Measurements from ENCODE around the gene PLOD2.
A peak's percentile ranks its signal among the peaks of the same experiment; 100 is the strongest.

PLOD2 gene

DNA sequence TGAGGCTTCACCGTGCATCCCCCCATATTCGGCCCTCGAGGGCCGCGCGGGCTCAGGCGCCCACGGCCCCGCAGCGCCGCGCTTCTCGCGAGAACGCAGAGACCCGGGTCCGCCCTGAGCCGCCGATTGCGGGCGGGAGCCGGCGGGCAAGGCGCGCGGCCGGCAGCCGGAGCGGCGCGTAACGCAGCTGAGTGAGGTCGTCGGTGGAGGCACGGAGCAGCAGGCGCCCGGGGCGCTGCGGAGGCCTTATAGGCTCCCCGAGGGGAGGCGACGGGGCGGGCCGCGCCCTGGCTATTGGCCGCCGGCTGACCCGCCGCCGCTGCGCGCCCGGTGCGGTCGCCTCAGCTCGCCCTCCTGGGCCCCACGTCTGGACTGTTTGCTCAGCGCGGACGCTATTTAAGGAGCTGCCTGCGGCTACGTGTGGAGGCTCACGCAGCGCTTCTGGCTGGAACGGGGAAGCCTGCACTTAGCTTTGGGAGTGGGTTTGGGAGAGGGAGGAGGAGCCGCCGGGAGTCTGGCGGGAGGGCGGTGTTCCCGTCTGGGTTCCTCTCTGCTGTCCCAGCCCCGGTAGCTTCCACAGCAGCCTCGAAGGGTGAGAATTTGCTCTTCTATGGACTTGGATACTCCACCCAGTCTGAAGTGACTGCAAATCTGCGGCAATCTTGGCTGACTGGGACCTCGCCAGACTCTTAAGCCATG lies at the start of gene PLOD2:
Gene PLOD2 (minus strand): TSS at position 221 of the 699 bp plus-strand sequence. CDS start 195 bp downstream, at position 26.
- DNase-seq: peak in 47 of 51 donors; percentile 31 to 86 (median 58)

DNA sequence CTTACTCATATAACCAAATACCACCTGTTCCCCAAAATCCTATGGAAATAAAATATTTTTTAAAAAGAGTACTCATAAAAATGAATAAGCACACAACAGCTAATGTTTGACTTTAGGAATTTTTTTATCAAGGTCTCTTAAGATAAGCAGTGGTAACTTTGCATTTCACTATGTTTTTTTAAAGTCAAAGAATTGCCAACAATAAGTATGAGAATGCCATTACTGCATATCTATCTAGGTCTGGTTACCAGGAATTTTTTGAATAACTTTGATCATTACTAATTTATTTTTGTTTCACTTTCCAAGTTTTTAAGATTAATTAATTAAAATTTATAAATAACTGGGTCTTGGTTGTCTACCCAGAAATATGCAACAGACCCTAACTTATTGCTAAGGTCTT lies 48.4 kb upstream of the PLOD2 start:
- no peak for DNase-seq

DNA sequence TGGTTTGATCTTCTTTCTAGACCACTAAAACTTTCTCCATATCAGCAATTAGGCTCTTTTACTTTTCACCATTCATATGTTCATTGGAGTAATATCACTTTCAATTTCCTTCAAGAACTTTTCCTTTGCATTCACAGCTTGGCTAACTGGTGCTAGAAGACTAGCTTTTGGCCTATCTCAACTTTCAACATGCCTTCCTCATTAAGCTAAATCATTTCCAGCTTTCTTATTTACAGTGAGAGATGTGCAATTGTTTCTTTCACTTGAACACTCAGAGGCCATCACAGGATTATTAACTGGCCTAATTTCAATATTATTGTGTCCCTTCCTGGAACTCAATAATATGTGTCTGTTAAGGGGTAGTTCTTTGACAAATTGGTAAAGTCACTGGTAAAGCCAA lies 42.8 kb upstream of the PLOD2 start:
- no peak for DNase-seq

DNA sequence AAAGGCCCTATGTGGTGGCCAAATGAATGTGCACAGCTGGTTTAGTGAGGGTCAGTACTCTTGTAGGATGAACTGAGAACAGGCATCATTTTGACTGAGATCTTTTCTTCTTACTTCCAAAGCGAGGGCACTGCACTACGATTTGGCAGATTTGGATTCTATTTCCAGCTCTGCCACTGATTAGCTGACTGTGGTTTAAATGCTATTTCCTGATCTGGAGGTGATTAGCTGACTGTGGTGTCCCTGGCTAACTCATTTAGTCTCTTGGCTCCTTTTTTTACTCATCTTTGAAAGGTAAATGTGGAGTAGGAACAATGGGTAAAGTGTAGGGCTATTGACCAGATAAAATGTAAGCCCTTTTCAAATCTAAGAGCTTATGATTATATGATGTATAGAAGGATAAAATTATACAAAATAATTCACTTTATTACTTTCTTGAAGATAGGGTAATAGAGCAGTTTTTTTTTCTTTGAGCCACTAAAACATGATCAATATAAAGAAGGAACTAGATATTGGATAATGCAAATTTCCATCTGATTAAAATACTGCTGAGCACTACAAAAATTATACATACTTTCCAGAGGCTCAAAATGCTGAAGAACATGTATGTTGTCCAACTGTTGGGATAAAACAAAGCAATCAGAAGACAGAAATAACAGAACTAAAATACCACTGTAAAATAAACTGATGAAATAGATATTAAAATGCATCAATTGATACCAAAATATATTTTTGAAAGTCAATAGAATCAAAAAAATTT lies 39.7 kb upstream of the PLOD2 start:
- no peak for DNase-seq

DNA sequence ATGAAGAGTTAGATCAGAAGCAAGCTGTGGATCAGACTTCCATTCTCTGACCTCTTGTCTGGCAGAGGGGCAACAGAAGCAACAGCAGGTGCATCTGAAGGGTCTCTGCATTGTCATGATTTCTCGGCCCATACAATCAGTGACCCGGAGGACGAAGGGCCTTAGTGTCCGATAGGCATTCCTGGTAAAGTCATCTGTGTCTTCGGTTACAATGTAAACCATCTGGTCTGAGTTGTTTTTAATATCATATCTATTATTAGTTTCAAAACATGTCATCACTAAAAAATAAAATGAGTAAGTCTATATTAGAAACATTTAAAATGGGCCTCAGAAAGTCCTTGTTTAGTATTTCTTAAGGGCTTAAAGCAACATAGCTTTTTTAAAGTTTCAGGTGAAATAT lies 38.8 kb upstream of the PLOD2 start:
- no peak for DNase-seq

DNA sequence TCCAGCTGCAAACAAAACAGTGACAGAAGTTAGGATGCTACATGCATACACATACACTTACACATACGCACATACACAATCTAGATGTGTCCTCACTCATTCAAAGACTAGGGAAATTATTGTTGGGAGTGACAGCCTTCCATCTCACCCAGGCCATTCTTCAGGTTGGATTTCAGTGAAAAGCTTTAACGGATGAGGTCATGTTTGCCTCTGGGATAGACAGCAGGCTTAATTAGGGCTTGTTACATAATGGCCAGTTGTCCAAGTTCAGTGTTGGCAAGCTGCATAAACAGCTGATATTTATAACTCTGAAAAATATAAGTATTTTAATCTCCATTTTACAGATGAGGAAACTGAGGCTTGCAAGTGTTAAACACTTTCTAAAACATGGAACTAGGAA lies 35.8 kb upstream of the PLOD2 start:
- DNase-seq: no peak

DNA sequence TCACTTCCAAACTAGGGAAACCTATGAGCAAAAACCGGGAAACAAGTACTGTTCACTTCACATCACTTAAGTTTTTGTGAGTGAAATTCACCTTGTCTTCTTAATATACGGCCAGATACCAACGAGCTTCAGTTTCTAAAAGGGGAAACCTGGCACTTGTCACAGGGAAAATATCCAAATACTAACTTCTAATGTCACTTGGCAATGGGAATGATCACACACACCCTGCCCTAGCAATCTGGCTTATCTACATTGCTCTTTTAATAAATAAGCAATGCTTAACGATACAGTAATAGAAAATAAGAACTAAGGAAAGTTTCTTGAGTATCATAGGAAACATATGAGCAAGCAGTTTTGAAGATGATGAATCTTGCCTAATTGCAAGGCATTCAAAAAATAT lies 34.6 kb upstream of the PLOD2 start:
- DNase-seq: no peak

DNA sequence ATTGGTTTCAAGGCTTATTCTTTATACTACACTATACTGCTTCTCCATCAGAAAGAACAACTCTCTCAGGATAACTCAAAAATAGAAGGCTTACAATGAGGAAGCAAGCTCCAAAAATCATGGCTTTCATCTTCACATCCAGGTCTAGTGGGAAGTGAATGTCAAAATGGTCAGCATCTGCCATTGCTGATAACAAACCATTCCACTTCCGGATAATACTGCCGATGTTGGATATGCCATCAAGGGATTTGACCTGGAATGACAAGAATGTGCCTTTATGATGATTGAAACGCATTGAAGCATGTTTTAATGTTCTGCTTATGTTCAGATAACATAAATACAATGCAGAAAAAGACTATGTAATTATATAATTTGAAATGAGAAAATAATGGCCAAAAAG lies 34.0 kb upstream of the PLOD2 start:
- DNase-seq: no peak

DNA sequence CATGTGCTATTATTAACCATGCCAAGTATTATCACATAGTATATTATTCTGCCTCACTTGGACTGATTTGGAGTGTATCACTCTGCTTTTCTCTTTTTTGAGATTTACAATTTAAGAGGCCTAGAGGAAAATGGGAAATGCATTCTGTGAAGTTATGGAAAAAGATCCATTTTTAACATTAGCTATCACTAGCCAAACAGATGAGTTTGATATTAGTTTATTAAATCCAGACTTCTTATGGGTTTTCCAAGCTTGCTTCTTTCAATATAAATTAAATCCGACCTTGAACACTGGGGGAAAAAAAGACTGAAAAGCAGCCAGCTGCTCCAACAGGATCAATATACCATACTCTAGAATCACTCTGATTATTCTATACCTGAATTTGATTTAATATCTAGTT lies 30.1 kb upstream of the PLOD2 start:
- no peak for DNase-seq

DNA sequence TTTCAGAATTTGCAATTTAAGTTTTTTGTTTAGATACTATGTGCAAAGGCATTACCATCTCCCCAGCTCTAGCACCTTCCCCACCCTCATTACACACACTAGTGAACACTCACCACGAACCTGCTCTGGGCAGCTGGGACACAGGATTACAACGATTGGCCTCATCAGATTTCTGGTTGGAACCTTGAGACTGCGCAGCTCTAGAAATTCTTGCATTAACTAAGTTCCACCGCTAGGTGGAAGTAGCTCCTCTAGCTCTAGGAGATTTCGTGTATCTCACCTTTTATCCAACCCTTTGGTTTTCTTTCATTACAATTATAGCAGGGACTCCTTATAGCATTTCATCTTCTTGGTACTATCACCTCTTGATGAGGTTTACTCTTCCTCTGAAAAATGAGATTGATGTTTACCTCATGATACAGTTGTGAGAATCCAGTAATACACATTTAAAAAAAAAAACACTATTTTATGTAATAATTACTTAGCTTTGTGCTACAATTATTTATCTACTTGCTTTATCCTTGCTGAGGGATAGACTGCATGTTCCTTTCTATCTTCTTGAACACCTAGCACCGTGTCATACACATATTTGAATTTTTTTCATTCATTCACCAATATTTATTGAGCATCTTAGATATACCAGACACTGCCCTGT lies 28.7 kb upstream of the PLOD2 start:
- DNase-seq: peak in 7 of 51 donors; percentile 1 to 14 (median 6)

DNA sequence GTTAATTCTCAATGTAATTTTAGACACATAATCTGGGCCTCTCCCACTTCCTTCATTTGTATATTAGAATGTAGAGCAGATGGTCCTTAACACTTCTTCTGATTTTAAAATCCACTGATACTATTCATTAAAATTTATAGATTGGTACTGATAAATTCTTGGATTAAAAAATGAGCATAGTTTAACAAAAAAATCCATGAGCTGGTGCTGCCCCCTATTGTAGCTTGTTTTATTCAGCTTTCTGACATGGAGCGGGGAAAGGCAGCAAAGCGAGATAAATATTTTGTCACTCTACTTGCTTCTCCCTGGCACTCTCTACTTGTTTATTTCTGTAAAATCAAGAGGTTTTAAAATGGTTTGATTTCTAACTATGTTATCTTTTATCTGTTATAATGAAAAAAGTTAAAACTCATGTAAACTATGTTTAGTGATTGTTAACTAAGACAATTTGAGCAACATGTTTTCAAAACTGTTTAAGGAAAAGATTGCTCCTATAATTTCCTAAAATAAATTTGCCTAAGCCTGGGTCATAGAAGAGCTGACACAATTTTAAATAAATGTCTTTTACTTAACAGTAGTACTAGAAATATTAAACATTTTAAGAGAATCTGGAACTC lies 26.5 kb upstream of the PLOD2 start:
- DNase-seq: peak in 10 of 51 donors; percentile 2 to 40 (median 12)

DNA sequence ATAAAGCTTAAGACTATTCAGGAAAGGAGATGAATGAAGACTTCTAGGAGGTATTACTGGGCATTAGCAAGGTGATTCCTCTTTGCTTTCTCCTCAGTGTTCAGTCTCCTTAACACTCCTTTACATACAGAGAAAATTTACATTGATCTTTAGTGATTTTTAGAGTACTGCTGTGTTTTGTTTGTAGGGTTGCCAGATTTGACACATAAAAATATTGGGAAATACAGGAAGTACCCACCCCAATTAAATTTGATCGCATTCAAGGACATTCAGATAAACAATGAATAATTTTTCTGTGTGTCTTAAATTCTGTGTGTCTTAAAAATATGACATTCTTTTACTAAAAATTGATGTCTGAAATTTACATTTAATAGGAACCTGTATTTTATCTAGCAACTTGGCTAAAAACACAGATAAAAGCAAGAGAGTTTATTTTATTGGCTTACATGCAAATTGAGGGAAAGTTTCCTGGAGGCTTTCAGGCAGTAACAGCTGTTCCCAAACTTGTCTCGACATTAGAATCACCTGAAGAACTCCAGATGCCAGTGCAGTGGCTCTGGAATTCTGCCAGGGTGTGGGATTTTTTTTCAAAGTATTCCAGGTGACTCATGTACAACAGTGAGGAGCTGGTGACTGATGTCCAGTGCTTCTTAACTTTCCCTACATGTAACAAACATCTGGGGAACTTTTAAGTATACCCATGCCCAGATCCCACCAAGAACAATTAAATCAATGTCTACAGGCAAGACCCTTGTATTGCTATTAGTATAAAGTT lies 23.4 kb upstream of the PLOD2 start:
- DNase-seq: no peak

DNA sequence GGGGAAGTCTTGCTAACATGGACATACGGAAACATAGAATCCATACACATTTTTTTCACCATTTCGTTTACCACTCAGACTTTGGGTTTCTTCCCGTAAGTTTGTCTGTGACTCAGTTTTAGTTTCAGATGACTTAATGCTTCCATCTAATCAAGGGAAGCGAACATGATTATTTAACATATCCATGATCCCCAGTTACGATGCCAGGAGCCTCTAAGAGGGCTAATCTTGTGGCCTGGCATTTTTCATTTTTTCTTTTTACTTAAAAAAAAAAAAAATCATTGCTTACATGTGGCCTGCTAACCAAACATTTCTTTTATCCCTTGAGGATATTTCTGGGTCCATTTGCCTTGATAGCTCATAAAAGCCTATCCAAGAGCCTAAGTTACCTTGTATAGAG lies 20.2 kb upstream of the PLOD2 start:
- no peak for DNase-seq

DNA sequence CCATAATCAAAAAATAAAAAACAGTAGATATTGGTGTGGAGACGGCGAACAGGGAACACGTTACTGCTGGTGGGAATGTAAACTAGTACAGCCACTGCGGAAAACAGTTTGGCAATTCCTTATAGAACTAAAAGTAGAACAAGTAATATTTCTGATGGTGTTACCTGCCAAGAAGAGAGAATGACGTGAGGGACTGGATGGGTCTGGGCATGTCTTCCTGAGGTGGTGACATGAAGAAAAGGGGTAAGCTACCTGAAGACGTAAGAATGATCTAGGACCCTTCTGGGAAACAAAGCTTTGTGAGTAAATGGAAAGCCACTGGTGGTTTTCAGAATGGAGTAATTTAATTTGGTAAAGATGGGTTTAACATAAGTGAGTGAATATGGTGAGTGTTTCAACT lies 19.4 kb upstream of the PLOD2 start:
- DNase-seq: no peak

DNA sequence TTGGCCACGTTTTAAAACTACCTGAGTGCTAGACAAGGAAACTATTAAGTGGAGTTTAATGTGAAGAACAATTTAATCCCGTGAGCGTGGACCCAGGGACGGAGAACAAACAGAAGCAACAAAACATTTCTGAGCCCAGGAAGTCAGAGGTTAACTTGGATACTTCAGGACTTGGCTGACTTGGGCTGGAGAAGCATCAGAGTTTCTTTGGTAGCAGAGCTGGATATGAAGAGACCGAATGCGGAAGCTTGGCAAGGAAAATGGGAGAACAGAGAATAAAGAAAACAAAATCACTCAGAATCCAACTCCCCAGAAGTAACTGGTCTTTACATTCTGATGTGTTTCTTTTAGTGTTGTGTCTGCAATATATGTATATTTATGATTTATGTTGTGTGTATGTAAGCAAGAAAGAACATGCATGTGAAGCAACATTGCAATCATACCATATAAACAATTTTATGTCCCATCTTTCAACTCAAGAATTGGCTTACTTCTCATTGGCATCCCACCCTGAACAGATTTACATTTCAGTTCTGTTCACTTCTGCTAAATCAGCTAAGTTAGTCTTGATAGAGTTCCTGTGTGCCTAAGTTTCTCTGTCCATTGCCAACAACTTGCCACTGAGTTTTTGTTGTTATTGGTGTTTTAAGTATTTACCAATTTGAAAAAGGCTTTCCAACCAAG lies 17.2 kb upstream of the PLOD2 start:
- DNase-seq: no peak

DNA sequence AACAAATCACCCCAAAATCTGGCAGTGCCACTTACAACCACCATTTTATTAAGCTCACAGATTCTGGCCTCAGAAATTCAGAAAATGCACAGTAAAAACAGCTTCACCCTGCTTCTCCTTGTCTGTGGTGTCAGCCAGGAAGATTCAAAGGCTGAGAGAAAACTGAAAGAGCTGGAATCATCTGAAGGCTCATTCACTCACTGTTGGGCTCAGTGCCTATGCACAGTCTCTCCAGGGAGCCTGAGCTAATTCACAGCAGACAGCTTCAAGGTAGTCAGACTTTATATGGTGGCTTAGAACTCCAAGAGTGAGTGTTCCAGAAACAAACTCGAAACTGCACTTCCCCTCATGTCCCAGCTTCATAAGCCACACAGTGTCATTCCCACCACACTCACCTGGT lies 16.5 kb upstream of the PLOD2 start:
- DNase-seq: peak in 1 of 51 donors; percentile 2

DNA sequence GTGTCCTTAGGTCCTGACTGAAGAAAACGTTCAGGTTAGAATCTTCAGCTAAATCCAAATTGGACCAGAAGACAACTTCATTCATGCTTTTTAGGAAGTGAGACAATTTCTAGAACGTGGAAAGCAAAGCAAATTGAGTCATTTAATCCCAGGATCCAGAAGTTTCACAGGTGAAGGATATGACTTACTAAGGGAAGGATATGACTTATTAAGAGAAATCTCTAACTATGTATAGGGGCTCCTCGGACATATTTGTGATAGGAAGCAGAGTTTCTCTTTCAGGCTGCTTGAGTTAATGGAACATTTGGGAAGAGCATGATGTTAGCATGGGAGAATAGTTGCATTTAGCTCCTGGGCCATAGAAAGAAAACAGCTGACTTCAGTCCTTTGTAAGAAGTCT lies 16.1 kb upstream of the PLOD2 start:
- DNase-seq: no peak

DNA sequence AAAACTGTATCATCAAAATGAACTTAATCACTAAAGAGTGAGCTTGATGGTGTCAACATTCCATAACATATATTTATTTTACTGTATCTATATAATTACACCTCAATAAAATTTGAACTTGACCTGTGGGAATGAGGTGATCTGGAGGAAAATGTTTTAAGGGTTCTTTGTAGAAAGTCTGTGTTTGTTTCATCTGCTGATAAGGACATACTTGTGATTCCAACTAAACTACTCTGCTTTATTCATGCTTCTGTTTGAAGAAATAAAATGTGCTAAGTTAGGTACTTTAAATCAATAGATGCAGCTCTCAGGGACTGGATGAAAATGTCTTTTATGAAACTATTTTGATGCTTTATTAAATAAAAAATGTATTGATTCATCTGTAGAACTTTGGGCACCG lies 11.6 kb upstream of the PLOD2 start:
- no peak for DNase-seq

DNA sequence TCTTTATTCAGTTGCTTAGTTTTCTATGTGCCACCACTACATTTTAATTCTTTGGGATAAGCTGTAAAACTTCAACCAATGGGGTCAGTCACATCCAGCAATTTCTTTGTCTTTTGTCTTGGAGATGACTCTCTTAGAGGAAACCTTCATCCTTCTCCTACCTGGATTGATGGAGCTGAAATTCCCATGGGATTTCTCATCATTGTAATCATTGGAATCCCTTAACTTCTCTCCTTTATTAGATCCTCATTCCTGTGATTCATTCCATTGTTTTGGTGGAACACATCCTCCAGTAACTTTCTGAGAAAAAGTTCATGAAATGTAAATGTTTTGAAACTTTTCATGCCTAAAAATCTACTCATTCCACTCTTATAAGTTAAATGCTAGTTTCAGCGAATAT lies 9.6 kb upstream of the PLOD2 start:
- DNase-seq: no peak

DNA sequence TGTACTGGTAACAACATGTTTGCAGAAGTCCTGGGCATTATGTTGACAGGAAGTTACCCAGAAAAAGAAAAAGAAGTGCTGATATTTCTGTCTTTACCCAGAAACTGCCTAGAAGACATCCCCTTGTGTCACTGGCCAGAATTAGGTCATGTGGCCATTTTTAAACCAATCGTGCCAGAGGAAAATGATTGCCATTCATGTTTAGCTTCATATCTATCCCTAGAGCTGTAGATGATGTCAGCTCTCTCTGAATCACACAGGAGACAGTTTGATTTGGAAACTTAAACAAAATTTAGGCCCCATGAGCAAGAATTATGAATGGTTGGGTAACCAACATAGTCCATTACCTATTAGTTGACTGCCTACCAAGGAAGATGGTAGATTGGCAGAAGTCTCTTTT lies 8.9 kb upstream of the PLOD2 start:
- no peak for DNase-seq

DNA sequence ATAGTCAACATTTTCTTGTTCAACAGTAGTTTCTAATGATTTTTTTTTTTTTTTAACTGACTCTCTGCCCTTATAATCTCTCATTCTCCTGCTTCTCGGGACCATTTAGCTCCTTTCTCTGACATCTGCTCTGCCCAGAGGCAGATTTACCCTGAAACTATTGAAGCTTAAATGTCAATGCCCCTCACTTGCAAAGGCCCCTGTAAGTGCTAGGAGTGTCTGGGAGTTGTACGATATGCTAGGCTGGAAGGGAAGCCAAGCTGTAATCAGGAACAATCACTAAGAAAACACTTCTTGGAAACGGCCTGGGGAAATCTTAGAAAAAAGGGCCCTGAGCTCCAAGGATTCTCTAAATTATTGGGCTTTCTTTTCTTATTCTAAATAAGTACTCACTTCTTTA lies 5.8 kb upstream of the PLOD2 start:
- no peak for DNase-seq

All from hypothalamus (tissue), 51 donors.